Gastrocnemius medialis (tissue), 4 donors: ENCODE data around the gene PPM1F.

Experiments used
- POLR2A ChIP-seq, 2 donors: fragments of 450-650 bp; IDR thresholded peaks; one replicate each; pipeline ENCODE4 v1.6.1; 2017; ENCODE audit warnings: antibody characterized with exemption in 2 of 2, mild to moderate bottlenecking in 2 of 2, moderate library complexity in 2 of 2
- TF ChIP-seq, protein P1 (sequence below), 5 experiments: fragments of 450-650 bp in 3 of 5; fragments of 200-600 bp in 2 of 5; sonication (generic) in 2 of 5; IDR thresholded peaks in 4 of 5; conservative IDR thresholded peaks in 1 of 5; 1 replicate in 4 of 5; 2 replicates in 1 of 5; pipeline ENCODE4 v1.5.1; 2016 to 2019; ENCODE audit warnings: antibody characterized with exemption in 5 of 5, mild to moderate bottlenecking in 3 of 5, moderate library complexity in 3 of 5

DNA sequence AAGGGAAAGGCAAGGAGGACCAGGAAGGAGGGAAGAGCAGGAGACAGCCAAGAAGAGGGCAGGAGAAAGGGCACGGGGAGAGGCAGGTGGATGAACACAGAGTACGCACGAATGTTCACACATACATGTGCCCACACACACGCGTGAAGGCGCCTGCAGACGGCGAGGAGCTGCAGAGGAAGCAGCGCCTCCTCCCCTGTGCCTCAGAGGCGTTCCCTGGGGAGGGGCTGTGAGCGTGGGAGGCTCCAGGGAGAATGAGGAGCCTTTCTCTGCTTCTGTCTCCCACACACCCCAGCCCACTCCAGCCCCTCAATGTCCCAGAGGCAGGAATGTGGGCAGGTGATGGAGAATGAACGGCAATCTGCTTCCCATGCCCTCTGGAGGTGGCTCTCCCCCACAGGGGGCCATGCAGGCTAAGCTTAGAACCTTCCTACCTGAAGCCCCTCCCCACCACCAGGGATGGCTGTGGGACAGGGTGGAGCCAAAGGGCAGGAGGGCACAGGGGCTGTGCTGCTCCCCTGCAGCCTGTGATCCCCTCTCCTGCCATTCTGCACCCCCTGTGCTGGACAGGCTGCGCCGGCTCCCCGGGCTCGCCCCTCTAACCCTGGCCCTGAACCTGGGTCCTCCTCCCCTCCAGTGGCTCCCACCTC lies 25.3 kb downstream of the PPM1F start:
- TF ChIP-seq, protein P1, sequence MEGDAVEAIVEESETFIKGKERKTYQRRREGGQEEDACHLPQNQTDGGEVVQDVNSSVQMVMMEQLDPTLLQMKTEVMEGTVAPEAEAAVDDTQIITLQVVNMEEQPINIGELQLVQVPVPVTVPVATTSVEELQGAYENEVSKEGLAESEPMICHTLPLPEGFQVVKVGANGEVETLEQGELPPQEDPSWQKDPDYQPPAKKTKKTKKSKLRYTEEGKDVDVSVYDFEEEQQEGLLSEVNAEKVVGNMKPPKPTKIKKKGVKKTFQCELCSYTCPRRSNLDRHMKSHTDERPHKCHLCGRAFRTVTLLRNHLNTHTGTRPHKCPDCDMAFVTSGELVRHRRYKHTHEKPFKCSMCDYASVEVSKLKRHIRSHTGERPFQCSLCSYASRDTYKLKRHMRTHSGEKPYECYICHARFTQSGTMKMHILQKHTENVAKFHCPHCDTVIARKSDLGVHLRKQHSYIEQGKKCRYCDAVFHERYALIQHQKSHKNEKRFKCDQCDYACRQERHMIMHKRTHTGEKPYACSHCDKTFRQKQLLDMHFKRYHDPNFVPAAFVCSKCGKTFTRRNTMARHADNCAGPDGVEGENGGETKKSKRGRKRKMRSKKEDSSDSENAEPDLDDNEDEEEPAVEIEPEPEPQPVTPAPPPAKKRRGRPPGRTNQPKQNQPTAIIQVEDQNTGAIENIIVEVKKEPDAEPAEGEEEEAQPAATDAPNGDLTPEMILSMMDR (IDR thresholded peaks at IDR 0.05 in 4 of 5, conservative IDR thresholded peaks at IDR 0.05 in 1 of 5) = no peak
- TF ChIP-seq POLR2A (IDR thresholded peaks at IDR 0.05) = no peak
